GM19438 (cell line): ENCODE data around the gene NKX3-2.

Experiments used
- ATAC-seq: cut with Tn5 transposase; IDR thresholded peaks from one replicate; pipeline ENCODE4 v1.9.1; 2021; ENCODE audit warnings: low read depth; ENCODE audit not compliant: unreplicated experiment

The NKX3-2 gene

GRCh38 chr4:13515268-13515667, 29.0 kb downstream of the NKX3-2 start:
- ATAC-seq = no peak

GRCh38 chr4:13514722-13515121, 29.6 kb downstream of the NKX3-2 start:
- ATAC-seq = no peak

GRCh38 chr4:13511101-13511500, 33.2 kb downstream of the NKX3-2 start:
- ATAC-seq = no peak

GRCh38 chr4:13509442-13509841, 34.9 kb downstream of the NKX3-2 start:
- ATAC-seq = no peak

GRCh38 chr4:13504374-13504773, 39.9 kb downstream of the NKX3-2 start:
- ATAC-seq = no peak

GRCh38 chr4:13498469-13498868, 45.8 kb downstream of the NKX3-2 start:
- no peak for ATAC-seq

GRCh38 chr4:13496605-13497004, 47.7 kb downstream of the NKX3-2 start:
- no peak for ATAC-seq

- no peak for ATAC-seq
These were observed 48.6 kb downstream of the NKX3-2 start for GRCh38 chr4:13495753-13496152.

GRCh38 chr4:13493793-13494192, 50.5 kb downstream of the NKX3-2 start:
- ATAC-seq = no peak

- ATAC-seq = no peak
These were observed 51.6 kb downstream of the NKX3-2 start for GRCh38 chr4:13492747-13493146.
